Gastroesophageal sphincter (tissue), 4 donors: ENCODE measurements around the gene EPHA7. TPM values are rescaled to one million over a fixed set of nuclear protein-coding genes. Genes with fewer than 3 reads are reported as not detected.

Experiments used
- ATAC-seq: fragments of 150-250 bp; one replicate; pipeline ENCODE4 v1.9.1; 2016; ENCODE audit warnings: mild to moderate bottlenecking, moderate library complexity
- H3K27ac ChIP-seq, 4 donors: fragments of 200-600 bp; sonication (generic) in 3 of 4; 1 replicate in 3 of 4; 2 replicates in 1 of 4; pipeline ENCODE4 v1.5.1; 2016 to 2019
- H3K27me3 ChIP-seq: fragments of 200-600 bp; sonication (generic); one replicate; pipeline ENCODE4 v1.5.1; 2019
- H3K36me3 ChIP-seq, 2 donors: fragments of 200-600 bp; sonication (generic); one replicate each; pipeline ENCODE4 v1.5.1; 2019; ENCODE audit warnings: control low read depth in 1 of 2
- H3K4me1 ChIP-seq, 3 donors: fragments of 200-600 bp; sonication (generic); 1 replicate in 2 of 3; 2 replicates in 1 of 3; pipeline ENCODE4 v1.5.1; 2016 to 2019; ENCODE audit warnings: control low read depth in 2 of 3
- H3K4me3 ChIP-seq, 2 donors: fragments of 200-600 bp; sonication (generic); one replicate each; pipeline ENCODE4 v1.5.1; 2019; ENCODE audit warnings: mild to moderate bottlenecking in 1 of 2, moderate library complexity in 1 of 2
- H3K9me3 ChIP-seq, 3 donors: fragments of 200-600 bp; sonication (generic); one replicate each; pipeline ENCODE4 v1.5.1; 2017 to 2019; ENCODE audit warnings: control low read depth in 2 of 3
- CTCF ChIP-seq, 4 experiments: fragments of 200-600 bp in 2 of 4; fragments of 450-650 bp in 2 of 4; sonication (generic) in 1 of 4; IDR thresholded peaks; one replicate each; pipeline ENCODE4 v1.5.1; 2017 to 2019; ENCODE audit warnings: antibody characterized with exemption in 4 of 4, mild to moderate bottlenecking in 2 of 4, moderate library complexity in 2 of 4
- EP300 ChIP-seq: sonication (generic); formaldehyde crosslinking; IDR thresholded peaks from one replicate; pipeline ENCODE4 v1.6.1; 2017; ENCODE audit warnings: antibody characterized with exemption, mild to moderate bottlenecking
- POLR2A ChIP-seq, 2 donors: fragments of 450-650 bp; IDR thresholded peaks; one replicate each; pipeline ENCODE4 v1.6.1; 2017; ENCODE audit warnings: antibody characterized with exemption in 2 of 2, mild to moderate bottlenecking in 2 of 2, moderate library complexity in 1 of 2
- POLR2AphosphoS5 ChIP-seq: sonication (generic); formaldehyde crosslinking; IDR thresholded peaks from one replicate; pipeline ENCODE4 v1.6.1; 2017; ENCODE audit warnings: antibody characterized with exemption
- WGBS, 2 donors: methylation state at CpG; one replicate each; pipeline ENCODE4 v1.1.5; 2018; ENCODE audit warnings: low coverage in 1 of 2; 5-methylcytosine and 5-hydroxymethylcytosine counted together
- total RNA-seq, 4 donors: library from RNA; depleted of rRNA; stranded (reverse); fragments of >200 nt; gene quantifications; one replicate each; pipeline ENCODE4 v1.1.0, GENCODE V29; 2016

EPHA7 gene
- total RNA-seq, 4 donors from 2014 or later: 71.6 to 210 (median 175) TPM

GRCh38 chr6:93329301-93330000 is 89.9 kb downstream of the EPHA7 start:
- 49 to 73% methylated on average over 2 of the region's 2 CpGs for WGBS, 2 donors
- ATAC-seq: no peak
- Histone ChIP-seq H3K27ac (no peak overlapping the region), H3K27me3 (no peaks in the 10 kb centered on the region), H3K4me3 (no peak overlapping the region), H3K9me3 (no peaks in the 10 kb centered on the region), H3K4me1 (peaks cover 0 to 2% (median 0%) of the 10 kb centered on the region in 3 donors), H3K36me3 (no peaks in the 10 kb centered on the region)
- no peak for TF ChIP-seq POLR2A (IDR thresholded peaks at IDR 0.05)
- no peak for TF ChIP-seq EP300
- TF ChIP-seq CTCF (IDR thresholded peaks at IDR 0.05): no peak
- no peak for TF ChIP-seq POLR2AphosphoS5

- Histone ChIP-seq H3K27ac (no peak overlapping the region), H3K27me3 (no peaks in the 10 kb centered on the region), H3K9me3 (no peaks in the 10 kb centered on the region), H3K36me3 (no peaks in the 10 kb centered on the region), H3K4me1 (peaks cover 0 to 2% (median 0%) of the 10 kb centered on the region in 3 donors), H3K4me3 (no peak overlapping the region)
- WGBS, 2 donors: 53 to 54% methylated on average over 3 of the region's 3 CpGs
- TF ChIP-seq EP300 (no peak), CTCF (IDR thresholded peaks at IDR 0.05) (no peak), POLR2A (IDR thresholded peaks at IDR 0.05) (no peak), POLR2AphosphoS5 (no peak)
- no peak for ATAC-seq
Observed at GRCh38 chr6:93327857-93328256, 91.5 kb downstream of the EPHA7 start.

- no peaks in the 10 kb centered on the region for H3K9me3 ChIP-seq
- TF ChIP-seq EP300 (no peak), CTCF (IDR thresholded peaks at IDR 0.05) (no peak), POLR2AphosphoS5 (no peak), POLR2A (IDR thresholded peaks at IDR 0.05) (no peak)
- 80 to 96% methylated on average over 3 of the region's 3 CpGs for WGBS, 2 donors
- H3K4me3 ChIP-seq: no peak overlapping the region
- H3K27me3 ChIP-seq: no peaks in the 10 kb centered on the region
- peaks cover 0 to 2% (median 0%) of the 10 kb centered on the region in 3 donors for H3K4me1 ChIP-seq
- no peak for ATAC-seq
- H3K27ac ChIP-seq: no peak overlapping the region
- H3K36me3 ChIP-seq: no peaks in the 10 kb centered on the region
Observed at GRCh38 chr6:93325761-93326160, 93.6 kb downstream of the EPHA7 start.

- no peak overlapping the region for H3K27ac ChIP-seq
- no peaks in the 10 kb centered on the region for H3K36me3 ChIP-seq
- H3K4me1 ChIP-seq: peaks cover 0 to 7% (median 2%) of the 10 kb centered on the region in 3 donors
- 77 to 82% methylated on average over 1 of the region's 1 CpG for WGBS, 2 donors
- TF ChIP-seq EP300 (no peak), CTCF (IDR thresholded peaks at IDR 0.05) (no peak), POLR2AphosphoS5 (no peak), POLR2A (IDR thresholded peaks at IDR 0.05) (no peak)
- H3K27me3 ChIP-seq: no peaks in the 10 kb centered on the region
- H3K4me3 ChIP-seq: no peak overlapping the region
- H3K9me3 ChIP-seq: no peaks in the 10 kb centered on the region
- no peak for ATAC-seq
Observed at GRCh38 chr6:93323630-93324029, 95.7 kb downstream of the EPHA7 start.

GRCh38 chr6:93322651-93323050 is 96.7 kb downstream of the EPHA7 start:
- 83 to 100% methylated on average over 1 of the region's 1 CpG for WGBS, 2 donors
- Histone ChIP-seq H3K4me1 (peaks cover 0 to 9% (median 0%) of the 10 kb centered on the region in 3 donors), H3K9me3 (no peaks in the 10 kb centered on the region), H3K27ac (no peak overlapping the region), H3K4me3 (no peak overlapping the region), H3K27me3 (no peaks in the 10 kb centered on the region), H3K36me3 (no peaks in the 10 kb centered on the region)
- TF ChIP-seq POLR2A (IDR thresholded peaks at IDR 0.05): no peak
- TF ChIP-seq CTCF (IDR thresholded peaks at IDR 0.05): no peak
- no peak for TF ChIP-seq POLR2AphosphoS5
- TF ChIP-seq EP300: no peak
- no peak for ATAC-seq
